ENCODE data around the gene KRT33A. TPM values are rescaled to one million over a fixed set of nuclear protein-coding genes. Genes with fewer than 3 reads are reported as not detected.

KRT33A gene
- total RNA-seq, 1 donor = not detected

GRCh38 chr17:41345992-41346391, 4.6 kb downstream of the KRT33A start:
- TF ChIP-seq, protein P1, sequence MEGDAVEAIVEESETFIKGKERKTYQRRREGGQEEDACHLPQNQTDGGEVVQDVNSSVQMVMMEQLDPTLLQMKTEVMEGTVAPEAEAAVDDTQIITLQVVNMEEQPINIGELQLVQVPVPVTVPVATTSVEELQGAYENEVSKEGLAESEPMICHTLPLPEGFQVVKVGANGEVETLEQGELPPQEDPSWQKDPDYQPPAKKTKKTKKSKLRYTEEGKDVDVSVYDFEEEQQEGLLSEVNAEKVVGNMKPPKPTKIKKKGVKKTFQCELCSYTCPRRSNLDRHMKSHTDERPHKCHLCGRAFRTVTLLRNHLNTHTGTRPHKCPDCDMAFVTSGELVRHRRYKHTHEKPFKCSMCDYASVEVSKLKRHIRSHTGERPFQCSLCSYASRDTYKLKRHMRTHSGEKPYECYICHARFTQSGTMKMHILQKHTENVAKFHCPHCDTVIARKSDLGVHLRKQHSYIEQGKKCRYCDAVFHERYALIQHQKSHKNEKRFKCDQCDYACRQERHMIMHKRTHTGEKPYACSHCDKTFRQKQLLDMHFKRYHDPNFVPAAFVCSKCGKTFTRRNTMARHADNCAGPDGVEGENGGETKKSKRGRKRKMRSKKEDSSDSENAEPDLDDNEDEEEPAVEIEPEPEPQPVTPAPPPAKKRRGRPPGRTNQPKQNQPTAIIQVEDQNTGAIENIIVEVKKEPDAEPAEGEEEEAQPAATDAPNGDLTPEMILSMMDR (IDR thresholded peaks at IDR 0.05; ENCODE audit: insufficient read depth, low read length) = no peak
- H3K4me3 ChIP-seq (ENCODE audit: low read depth, low read length) = no peak overlapping the region

GRCh38 chr17:41343029-41343428, 7.6 kb downstream of the KRT33A start:
- TF ChIP-seq, protein P1 (IDR thresholded peaks at IDR 0.05; ENCODE audit: insufficient read depth, low read length) = no peak

More at GRCh38 chr17:41345992-41346391, 4.6 kb downstream of the KRT33A start:
- DNase-seq (ENCODE audit: low read depth) = no peak

DNA sequence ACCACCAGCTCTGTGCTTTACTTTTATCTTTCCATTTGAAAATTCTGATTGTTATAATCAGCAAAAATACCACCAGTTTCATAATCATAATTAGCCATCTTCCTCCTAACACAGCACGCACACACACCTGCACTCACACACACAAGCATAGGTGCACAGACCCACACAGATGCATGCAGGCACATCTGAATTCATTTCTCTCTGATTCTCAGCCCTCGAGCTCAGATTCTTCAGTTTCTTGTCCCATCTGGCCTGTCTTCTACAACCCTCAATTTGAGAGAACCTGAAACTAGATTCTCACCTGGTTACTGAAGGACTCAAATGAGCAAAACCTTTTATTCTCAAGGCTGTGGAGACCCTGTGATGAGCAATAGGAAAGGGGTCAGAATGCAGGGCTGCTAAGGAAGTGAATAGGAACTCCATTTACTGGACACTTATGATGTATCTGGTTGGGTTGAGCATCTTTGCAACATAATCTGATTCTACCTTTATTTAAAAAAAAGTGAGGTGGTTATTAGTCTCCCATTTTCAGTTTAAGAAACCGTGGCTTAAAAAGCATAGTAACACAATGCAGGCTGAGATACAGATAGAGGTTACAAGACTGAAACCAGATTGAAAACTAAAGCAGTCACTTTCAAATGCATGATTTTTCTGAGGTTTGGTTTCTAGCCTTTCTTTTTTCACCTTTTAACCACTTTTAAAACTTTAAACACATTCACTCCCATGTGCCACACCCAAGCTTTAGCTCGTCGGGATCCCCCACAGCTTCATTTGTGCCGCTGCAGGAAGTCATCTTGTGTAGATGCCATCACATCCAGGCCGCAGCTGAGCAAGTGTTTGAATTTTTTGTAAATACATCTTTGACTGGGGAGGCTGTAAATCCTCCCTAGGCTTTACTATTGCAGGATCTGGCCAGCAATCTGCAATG, 9.4 kb downstream of the KRT33A start:
- TF ChIP-seq, protein P1 (IDR thresholded peaks at IDR 0.05; ENCODE audit: insufficient read depth, low read length) = no peak
- H3K4me3 ChIP-seq (ENCODE audit: low read depth, low read length) = no peak overlapping the region
- DNase-seq (ENCODE audit: low read depth) = no peak

More at GRCh38 chr17:41343029-41343428, 7.6 kb downstream of the KRT33A start:
- no peak overlapping the region for H3K4me3 ChIP-seq (ENCODE audit: low read depth, low read length)
- no peak for DNase-seq (ENCODE audit: low read depth)

GRCh38 chr17:41340494-41340893, 10.1 kb downstream of the KRT33A start:
- TF ChIP-seq, protein P1 (IDR thresholded peaks at IDR 0.05; ENCODE audit: insufficient read depth, low read length) = no peak
- no peak overlapping the region for H3K4me3 ChIP-seq (ENCODE audit: low read depth, low read length)
- no peak for DNase-seq (ENCODE audit: low read depth)

DNA sequence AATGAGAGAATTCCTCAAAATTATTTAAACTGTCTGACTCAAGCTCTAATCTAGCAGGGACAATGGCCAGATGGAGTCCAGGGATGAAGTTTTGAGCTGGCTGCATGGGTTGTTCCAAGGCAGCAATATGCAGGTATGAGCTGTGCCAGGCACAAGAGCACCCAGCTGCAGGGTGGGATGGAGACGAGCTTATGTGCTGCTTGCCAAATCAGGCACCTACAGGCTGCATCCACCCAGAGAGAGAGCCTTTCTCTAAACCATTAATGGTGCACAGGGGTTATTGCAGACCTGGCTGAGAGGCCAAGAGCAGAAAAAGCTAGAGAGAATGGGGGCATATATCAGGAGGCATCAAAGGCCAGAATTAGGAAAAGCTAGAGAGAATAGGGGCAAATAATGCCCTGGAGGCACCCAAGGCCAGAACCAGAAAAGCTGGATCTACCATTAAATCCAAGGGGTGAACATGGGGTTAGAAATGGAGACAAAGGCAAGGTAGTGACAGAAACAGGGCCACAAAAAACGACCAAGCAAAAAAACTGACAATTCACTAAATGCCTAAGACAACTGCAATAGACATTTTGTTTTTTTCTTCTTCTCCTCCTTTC, 11.0 kb downstream of the KRT33A start:
- TF ChIP-seq, protein P1 (IDR thresholded peaks at IDR 0.05; ENCODE audit: insufficient read depth, low read length) = no peak
- no peak overlapping the region for H3K4me3 ChIP-seq (ENCODE audit: low read depth, low read length)
- DNase-seq (ENCODE audit: low read depth) = no peak

GRCh38 chr17:41338961-41339485, 11.6 kb downstream of the KRT33A start:
- TF ChIP-seq, protein P1 (IDR thresholded peaks at IDR 0.05; ENCODE audit: insufficient read depth, low read length) = no peak
- H3K4me3 ChIP-seq (ENCODE audit: low read depth, low read length) = no peak overlapping the region
- no peak for DNase-seq (ENCODE audit: low read depth)
